PC-9 (cell line): Measurements from ENCODE around the gene GRB7. TPM values are rescaled to one million over a fixed set of nuclear protein-coding genes. Genes with fewer than 3 reads are reported as not detected.

Experiments
- BruUV-seq: library from RNA; stranded (reverse); fragments of 400-500 nt; replicated peaks from 2 replicates; lab custom pipeline; 2021; lab: Mats Ljungman, UMichigan
- CTCF ChIA-PET: fragments of 300-600 bp; sonication (Branson Sonifier 250); formaldehyde crosslinking; loops from one replicate; lab custom pipeline; 2022; ENCODE audit warnings: antibody characterized with exemption; lab: Charles Lee
- POLR2A ChIA-PET: fragments of 300-600 bp; sonication (Branson Sonifier 250); formaldehyde crosslinking; loops from one replicate; lab custom pipeline; 2022; ENCODE audit warnings: antibody characterized with exemption; ENCODE audit not compliant: unreplicated experiment; lab: Charles Lee
- DNase-seq, 2 experiments: peaks; one replicate each; pipeline versions ENCODE4 v3.0.0 to v3.0.0-alpha.2; 2015 to 2022; ENCODE audit warnings: mixed read lengths in 1 of 2
- H2AFZ ChIP-seq: fragments of 200-600 bp; sonication (generic); 2 replicates; pipeline ENCODE4 v1.8.1; 2017; ENCODE audit warnings: antibody characterized with exemption
- H3F3A ChIP-seq: fragments of 200-600 bp; sonication (generic); 2 replicates; pipeline ENCODE4 v1.8.1; 2017; ENCODE audit warnings: antibody characterized with exemption, mild to moderate bottlenecking, low read depth; ENCODE audit not compliant: insufficient read depth
- H3K27ac ChIP-seq: fragments of 200-600 bp; sonication (generic); 2 replicates; pipeline ENCODE4 v1.6.1; 2016; ENCODE audit warnings: mixed run types
- H3K27me3 ChIP-seq: fragments of 200-600 bp; sonication (generic); 2 replicates; pipeline ENCODE4 v1.6.1; 2016; ENCODE audit warnings: low read depth, mixed run types; ENCODE audit not compliant: insufficient read depth
- H3K36me3 ChIP-seq: fragments of 200-600 bp; sonication (generic); 2 replicates; pipeline ENCODE4 v1.6.1; 2016; ENCODE audit warnings: low read depth, mixed run types
- H3K4me1 ChIP-seq: fragments of 200-600 bp; sonication (generic); replicated peaks from 2 replicates; pipeline ENCODE4 v1.6.1; 2016; ENCODE audit warnings: mixed run types; ENCODE audit not compliant: insufficient read depth
- H3K4me2 ChIP-seq: fragments of 200-600 bp; sonication (generic); 2 replicates; pipeline ENCODE4 v1.6.1; 2017; ENCODE audit warnings: mixed run types
- H3K4me3 ChIP-seq: fragments of 200-600 bp; sonication (generic); 2 replicates; pipeline ENCODE4 v1.6.1; 2016; ENCODE audit warnings: mixed run types
- H3K79me2 ChIP-seq: fragments of 200-600 bp; sonication (generic); 2 replicates; pipeline ENCODE4 v1.6.1; 2017; ENCODE audit warnings: low read depth, mixed run types
- H3K9me2 ChIP-seq: fragments of 200-600 bp; sonication (generic); 2 replicates; pipeline ENCODE4 v1.8.1; 2017; ENCODE audit warnings: mild to moderate bottlenecking; ENCODE audit not compliant: insufficient read depth
- H3K9me3 ChIP-seq: fragments of 200-600 bp; sonication (generic); 2 replicates; pipeline ENCODE4 v1.8.1; 2016; ENCODE audit warnings: low read depth; ENCODE audit not compliant: insufficient read depth
- H4K20me1 ChIP-seq: fragments of 200-600 bp; sonication (generic); 2 replicates; pipeline ENCODE4 v1.8.1; 2017; ENCODE audit not compliant: insufficient read depth
- EZH2 ChIP-seq: fragments of 200-600 bp; sonication (generic); IDR thresholded peaks from 2 replicates; pipeline ENCODE4 v1.8.0; 2017; ENCODE audit warnings: antibody characterized with exemption, low read depth
- intact Hi-C: fragments of 100-400 bp; cut with micrococcal nuclease; formaldehyde crosslinking; loops from one replicate; pipeline ENCODE4 v1.10.0; 2022; ENCODE audit not compliant: unreplicated experiment
- total RNA-seq: library from RNA; stranded (reverse); gene quantifications from 2 replicates; pipeline ENCODE4 v1.2.3, GENCODE V29; 2021
- TF ChIP-seq, protein P1 (sequence below): fragments of 200-600 bp; sonication (generic); conservative IDR thresholded peaks from 2 replicates; pipeline ENCODE4 v1.6.1; 2017; ENCODE audit warnings: mixed run types, antibody characterized with exemption, mild to moderate bottlenecking, moderate library complexity

Gene GRB7
- total RNA-seq, 1 experiment from 2014 or later: 49.1 TPM

DNA sequence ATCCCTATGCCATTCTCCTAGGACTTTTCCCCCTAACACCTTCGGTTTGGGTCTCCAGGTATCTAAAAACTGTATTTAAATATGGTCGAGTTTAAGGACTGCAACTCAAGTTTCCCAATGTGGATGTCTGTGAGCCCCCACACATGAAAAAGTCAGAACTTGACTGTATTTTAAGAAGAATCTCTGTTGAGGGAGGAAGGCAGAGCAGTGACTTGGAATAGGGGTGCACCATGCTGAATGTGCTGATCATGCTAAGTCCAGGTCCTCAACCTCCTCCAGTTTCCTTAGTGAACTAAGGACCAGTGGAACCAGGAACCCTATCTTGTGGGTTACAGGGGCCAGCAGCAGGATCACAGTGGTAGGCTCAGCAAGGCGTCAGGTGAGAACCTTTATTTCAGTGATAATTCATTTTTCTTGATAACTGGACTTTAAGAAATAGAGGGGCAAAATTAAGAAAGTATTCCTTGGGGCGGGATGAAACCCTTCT is 19.5 kb downstream of the GRB7 start:
- no TSS peak for BruUV-seq
- H3K4me1 ChIP-seq: peaks cover 20% of the 10 kb centered on the region
- no peaks in the 10 kb centered on the region for H3K9me3 ChIP-seq
- H3K4me3 ChIP-seq: no peak overlapping the region
- H2AFZ ChIP-seq: no peak overlapping the region
- TF ChIP-seq, protein P1, sequence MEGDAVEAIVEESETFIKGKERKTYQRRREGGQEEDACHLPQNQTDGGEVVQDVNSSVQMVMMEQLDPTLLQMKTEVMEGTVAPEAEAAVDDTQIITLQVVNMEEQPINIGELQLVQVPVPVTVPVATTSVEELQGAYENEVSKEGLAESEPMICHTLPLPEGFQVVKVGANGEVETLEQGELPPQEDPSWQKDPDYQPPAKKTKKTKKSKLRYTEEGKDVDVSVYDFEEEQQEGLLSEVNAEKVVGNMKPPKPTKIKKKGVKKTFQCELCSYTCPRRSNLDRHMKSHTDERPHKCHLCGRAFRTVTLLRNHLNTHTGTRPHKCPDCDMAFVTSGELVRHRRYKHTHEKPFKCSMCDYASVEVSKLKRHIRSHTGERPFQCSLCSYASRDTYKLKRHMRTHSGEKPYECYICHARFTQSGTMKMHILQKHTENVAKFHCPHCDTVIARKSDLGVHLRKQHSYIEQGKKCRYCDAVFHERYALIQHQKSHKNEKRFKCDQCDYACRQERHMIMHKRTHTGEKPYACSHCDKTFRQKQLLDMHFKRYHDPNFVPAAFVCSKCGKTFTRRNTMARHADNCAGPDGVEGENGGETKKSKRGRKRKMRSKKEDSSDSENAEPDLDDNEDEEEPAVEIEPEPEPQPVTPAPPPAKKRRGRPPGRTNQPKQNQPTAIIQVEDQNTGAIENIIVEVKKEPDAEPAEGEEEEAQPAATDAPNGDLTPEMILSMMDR: no peak
- TF ChIP-seq EZH2: no peak
- peaks cover 7% of the 10 kb centered on the region; the same call in 1 of the 2 replicates for H3F3A ChIP-seq
- intact Hi-C loops: loop anchor here (10.0 kb wide), 2 partner anchors 168 to 198 kb away; partner anchors contain the start of genes LRRC3C and ORMDL3
- no peaks in the 10 kb centered on the region for H3K27me3 ChIP-seq
- DNase-seq: no peak
- H3K9me2 ChIP-seq: no peaks in the 10 kb centered on the region
- H3K79me2 ChIP-seq: no peaks in the 10 kb centered on the region
- no peak overlapping the region for H3K4me2 ChIP-seq
- no peaks in the 10 kb centered on the region for H3K36me3 ChIP-seq
- H3K27ac ChIP-seq: no peak overlapping the region
- H4K20me1 ChIP-seq: no peaks in the 10 kb centered on the region
- POLR2A ChIA-PET: no interaction called here
- CTCF ChIA-PET: no interaction called here

DNA sequence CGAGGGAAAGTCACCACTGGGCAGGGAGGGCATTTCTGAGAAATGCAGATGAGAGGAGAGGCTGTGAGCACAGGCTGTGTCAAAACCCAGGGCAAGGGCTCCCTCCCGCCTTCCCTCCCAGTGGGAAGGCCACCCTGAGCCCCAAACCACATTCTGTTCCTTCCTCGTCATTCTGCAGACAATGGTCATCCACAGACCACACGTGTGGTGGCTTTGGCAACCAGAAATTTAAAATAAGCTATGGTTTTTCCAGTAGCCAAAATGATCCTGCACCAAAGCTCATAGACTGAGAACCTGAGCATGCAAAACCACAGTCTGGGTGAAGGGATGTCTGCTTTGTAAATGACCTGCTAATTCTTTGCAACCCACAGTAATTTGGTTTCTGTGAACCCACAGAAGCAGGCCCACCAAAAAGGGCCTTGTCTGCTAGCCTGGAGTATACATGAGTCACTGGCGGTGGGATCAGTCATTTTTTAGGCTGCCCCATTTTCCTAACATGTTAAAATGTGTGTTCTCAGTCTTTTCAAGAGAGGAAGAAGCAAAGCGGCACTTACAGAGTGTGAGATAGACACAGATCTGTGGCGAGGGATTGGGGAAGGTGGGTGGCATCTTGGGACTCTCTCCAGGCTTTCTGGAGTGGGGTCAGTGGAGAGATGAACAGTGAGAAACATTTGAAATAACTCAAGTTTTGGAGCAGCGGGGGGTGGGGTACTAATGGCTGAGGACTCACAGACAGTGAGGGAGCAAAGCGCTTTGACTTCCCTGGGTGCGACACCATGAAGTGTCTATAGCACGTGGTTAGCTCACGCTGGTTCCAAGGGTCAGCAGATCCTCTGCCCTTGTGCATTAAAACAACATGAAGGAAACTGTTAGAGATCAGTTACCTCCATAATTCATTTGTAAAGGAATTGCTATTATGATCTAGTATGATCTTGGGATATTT is 20.5 kb downstream of the GRB7 start:
- no peaks in the 10 kb centered on the region for H4K20me1 ChIP-seq
- no peak overlapping the region for H3K4me3 ChIP-seq
- H3F3A ChIP-seq: peaks cover 7% of the 10 kb centered on the region; the same call in 1 of the 2 replicates
- no peaks in the 10 kb centered on the region for H3K79me2 ChIP-seq
- TF ChIP-seq, protein P1: no peak
- no peak for TF ChIP-seq EZH2
- H3K4me2 ChIP-seq: no peak overlapping the region
- intact Hi-C loops: loop anchor here (10.0 kb wide), 2 partner anchors 167 to 197 kb away; partner anchors contain the start of genes LRRC3C and ORMDL3
- no peaks in the 10 kb centered on the region for H3K27me3 ChIP-seq
- no peak for DNase-seq
- H3K27ac ChIP-seq: no peak overlapping the region
- H3K36me3 ChIP-seq: no peaks in the 10 kb centered on the region
- H3K9me3 ChIP-seq: no peaks in the 10 kb centered on the region
- ChIA-PET POLR2A (no interaction called here), CTCF (no interaction called here)
- peaks cover 12% of the 10 kb centered on the region for H3K4me1 ChIP-seq
- H3K9me2 ChIP-seq: no peaks in the 10 kb centered on the region
- H2AFZ ChIP-seq: no peak overlapping the region
- no TSS peak for BruUV-seq

DNA sequence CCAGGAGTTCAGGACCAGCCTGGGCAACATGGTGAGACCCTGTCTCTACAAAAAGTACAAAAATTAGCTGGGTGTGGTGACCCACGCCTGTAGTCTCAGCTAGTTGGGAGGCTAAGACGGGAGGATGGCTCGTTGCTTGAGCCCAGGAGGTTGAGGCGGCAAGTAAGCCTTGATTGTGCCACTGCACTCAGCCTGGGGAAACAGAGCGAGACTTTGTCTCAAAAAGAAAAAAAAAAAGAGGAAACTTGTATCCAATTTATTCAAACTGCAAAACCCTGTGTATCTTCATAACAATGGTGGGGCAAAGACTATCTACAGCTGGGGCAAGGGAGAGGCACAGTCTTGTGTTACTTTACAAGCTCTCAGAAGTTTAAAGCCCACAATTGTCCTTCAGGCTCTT is 21.5 kb downstream of the GRB7 start:
- intact Hi-C loops: loop anchor here (10.0 kb wide), 2 partner anchors 166 to 196 kb away; partner anchors contain the start of genes LRRC3C and ORMDL3

More for the DNA sequence above, 21.5 kb downstream of the GRB7 start:
- H3K4me3 ChIP-seq: no peak overlapping the region
- H3K4me1 ChIP-seq: peaks cover 8% of the 10 kb centered on the region; the same call in 1 of the 2 replicates
- no peaks in the 10 kb centered on the region for H3K9me2 ChIP-seq
- no peaks in the 10 kb centered on the region for H3K27me3 ChIP-seq
- no peak for DNase-seq
- ChIA-PET CTCF (no interaction called here), POLR2A (no interaction called here)
- no peaks in the 10 kb centered on the region for H4K20me1 ChIP-seq
- no peak overlapping the region for H3K4me2 ChIP-seq
- no TSS peak for BruUV-seq
- no peak overlapping the region for H3K27ac ChIP-seq
- peaks cover 7% of the 10 kb centered on the region; the same call in 1 of the 2 replicates for H3F3A ChIP-seq
- no peaks in the 10 kb centered on the region for H3K9me3 ChIP-seq
- no peak overlapping the region for H2AFZ ChIP-seq
- no peaks in the 10 kb centered on the region for H3K36me3 ChIP-seq
- H3K79me2 ChIP-seq: no peaks in the 10 kb centered on the region
- TF ChIP-seq EZH2: no peak
- TF ChIP-seq, protein P1: no peak
